Astrocyte (in vitro differentiated cells and primary cell): Measurements from ENCODE around the gene NPAT. TPM values are rescaled to one million over a fixed set of nuclear protein-coding genes. Genes with fewer than 3 reads are reported as not detected.

ENCODE experiments used
- DNase-seq: peaks from one replicate; pipeline ENCODE4 v3.0.0-alpha.2; 2010; ENCODE audit warnings: low read depth
- FAIRE-seq: peaks from 2 replicates; lab custom pipeline; 2011; peaks lifted over from hg19 to GRCh38; lab: Jason Lieb, UNC
- H2AFZ ChIP-seq: 2 replicates; pipeline ENCODE4 v1.6.0; 2012; ENCODE audit warnings: low read depth, low read length, inconsistent platforms
- H3K27ac ChIP-seq: 2 replicates; pipeline ENCODE4 v1.5.1; 2011; ENCODE audit warnings: low read depth, low read length, inconsistent platforms
- H3K27me3 ChIP-seq: 2 replicates; pipeline ENCODE4 v1.6.0; 2011; ENCODE audit warnings: low read length, inconsistent platforms; ENCODE audit not compliant: insufficient read depth
- H3K36me3 ChIP-seq: 2 replicates; pipeline ENCODE4 v1.5.1; 2011; ENCODE audit warnings: low read length, inconsistent platforms; ENCODE audit not compliant: insufficient read depth
- H3K4me1 ChIP-seq: 2 replicates; pipeline ENCODE4 v1.5.1; 2011; ENCODE audit warnings: low read length, inconsistent platforms; ENCODE audit not compliant: insufficient read depth
- H3K4me2 ChIP-seq: 2 replicates; pipeline ENCODE4 v1.6.0; 2012; ENCODE audit warnings: low read length, inconsistent platforms
- H3K4me3 ChIP-seq: 2 replicates; pipeline ENCODE4 v1.5.1; 2011; ENCODE audit warnings: low read depth, mild to moderate bottlenecking, low read length, inconsistent platforms; ENCODE audit not compliant: insufficient read depth
- H3K79me2 ChIP-seq: 2 replicates; pipeline ENCODE4 v1.6.0; 2012; ENCODE audit warnings: mild to moderate bottlenecking, low read length, inconsistent platforms; ENCODE audit not compliant: insufficient read depth
- H3K9ac ChIP-seq: 2 replicates; pipeline ENCODE4 v1.6.0; 2012; ENCODE audit warnings: mild to moderate bottlenecking, low read length, inconsistent platforms
- H3K9me3 ChIP-seq: 2 replicates; pipeline ENCODE4 v1.5.1; 2012; ENCODE audit warnings: low read depth, mild to moderate bottlenecking, low read length, inconsistent platforms; ENCODE audit not compliant: insufficient read depth
- H4K20me1 ChIP-seq: 2 replicates; pipeline ENCODE4 v1.6.0; 2012; ENCODE audit warnings: low read length, inconsistent platforms; ENCODE audit not compliant: insufficient read depth
- H3K27ac Mint-ChIP-seq: one replicate; pipeline ENCODE4 v1.8.0; 2021; ENCODE audit warnings: mild to moderate bottlenecking, mixed read lengths; ENCODE audit not compliant: unreplicated experiment
- H3K27me3 Mint-ChIP-seq: one replicate; pipeline ENCODE4 v1.8.0; 2021; ENCODE audit warnings: low read depth, mixed read lengths; ENCODE audit not compliant: unreplicated experiment
- H3K36me3 Mint-ChIP-seq: one replicate; pipeline ENCODE4 v1.8.0; 2021; ENCODE audit warnings: low read depth, mixed read lengths; ENCODE audit not compliant: unreplicated experiment
- H3K4me1 Mint-ChIP-seq: one replicate; pipeline ENCODE4 v1.8.0; 2021; ENCODE audit warnings: low read depth, mixed read lengths; ENCODE audit not compliant: unreplicated experiment
- H3K4me3 Mint-ChIP-seq: one replicate; pipeline ENCODE4 v1.8.0; 2021; ENCODE audit warnings: mild to moderate bottlenecking, moderate library complexity, mixed read lengths; ENCODE audit not compliant: unreplicated experiment
- H3K9me3 Mint-ChIP-seq: one replicate; pipeline ENCODE4 v1.8.0; 2021; ENCODE audit warnings: mild to moderate bottlenecking, mixed read lengths; ENCODE audit not compliant: unreplicated experiment
- EZH2 ChIP-seq: IDR thresholded peaks from 2 replicates; pipeline ENCODE4 v1.6.1; 2012; ENCODE audit warnings: mild to moderate bottlenecking, low read length, inconsistent platforms; ENCODE audit not compliant: insufficient read depth
- total RNA-seq: library from RNA; stranded (reverse); gene quantifications from 2 replicates; pipeline ENCODE4 v1.2.1, GENCODE V29; 2021
- TF ChIP-seq, protein P1 (sequence below): IDR thresholded peaks from 2 replicates; pipeline ENCODE4 v1.5.1; 2011; ENCODE audit warnings: low read depth, mild to moderate bottlenecking, inconsistent platforms, low read length, moderate library complexity; ENCODE audit not compliant: insufficient read depth

NPAT gene
- total RNA-seq, 1 donor from 2014 or later = 10.4 TPM

DNA sequence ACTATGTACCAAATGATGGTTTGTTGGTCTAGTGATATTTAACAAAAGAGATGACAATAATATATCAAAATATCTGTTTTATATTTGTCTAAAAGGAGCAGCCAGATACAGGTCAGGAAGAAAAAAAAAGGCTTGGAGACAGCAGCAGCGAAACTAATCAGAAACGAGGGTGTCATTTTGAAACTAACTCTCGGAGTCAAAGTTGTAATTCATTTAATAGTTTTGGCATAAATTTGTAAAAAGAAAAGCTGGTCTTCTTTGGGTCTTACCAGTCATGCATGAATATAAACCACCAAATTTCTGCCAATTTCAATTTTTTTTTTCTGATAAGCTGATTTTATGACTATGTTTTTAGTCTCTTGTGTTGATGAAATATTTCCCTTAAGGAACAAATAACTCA is 25.5 kb downstream of the NPAT start:
- H3K4me2 ChIP-seq = no peak overlapping the region

DNA sequence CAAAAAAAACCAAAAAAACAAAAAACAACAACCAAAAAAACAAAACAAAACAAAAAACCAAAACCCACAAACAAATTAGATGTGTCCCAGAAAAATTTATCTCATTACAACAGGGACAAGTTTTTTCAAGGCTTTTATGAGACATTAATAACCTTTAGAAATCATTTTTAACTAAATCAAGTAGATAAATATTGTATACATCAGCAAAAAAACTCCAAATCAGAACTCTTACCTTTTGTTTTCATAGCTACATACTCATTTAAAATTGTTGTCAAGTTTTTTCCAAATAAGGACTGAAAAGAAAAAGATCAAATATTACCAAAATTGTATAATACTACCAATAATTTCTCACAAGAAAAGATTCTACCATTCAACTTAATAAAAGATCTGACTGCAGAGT is 28.7 kb downstream of the NPAT start:
- no peaks in the 10 kb centered on the region for H3K9me3 ChIP-seq
- Mint-ChIP-seq H3K4me1 (peaks cover 2% of the 10 kb centered on the region), H3K4me3 (no peak overlapping the region), H3K27ac (no peak overlapping the region), H3K27me3 (no peaks in the 10 kb centered on the region), H3K36me3 (peaks cover 3% of the 10 kb centered on the region), H3K9me3 (no peaks in the 10 kb centered on the region)
- H3K27ac ChIP-seq = no peak overlapping the region
- no peak overlapping the region for H2AFZ ChIP-seq
- FAIRE-seq = no peak
- no peak overlapping the region for H3K9ac ChIP-seq
- no peaks in the 10 kb centered on the region for H3K4me1 ChIP-seq
- H3K4me2 ChIP-seq = no peak overlapping the region
- H3K27me3 ChIP-seq = no peaks in the 10 kb centered on the region
- H3K36me3 ChIP-seq = peaks cover 22% of the 10 kb centered on the region
- no peak overlapping the region for H3K4me3 ChIP-seq
- H4K20me1 ChIP-seq = no peaks in the 10 kb centered on the region
- DNase-seq = no peak
- no peak for TF ChIP-seq EZH2
- TF ChIP-seq, protein P1, sequence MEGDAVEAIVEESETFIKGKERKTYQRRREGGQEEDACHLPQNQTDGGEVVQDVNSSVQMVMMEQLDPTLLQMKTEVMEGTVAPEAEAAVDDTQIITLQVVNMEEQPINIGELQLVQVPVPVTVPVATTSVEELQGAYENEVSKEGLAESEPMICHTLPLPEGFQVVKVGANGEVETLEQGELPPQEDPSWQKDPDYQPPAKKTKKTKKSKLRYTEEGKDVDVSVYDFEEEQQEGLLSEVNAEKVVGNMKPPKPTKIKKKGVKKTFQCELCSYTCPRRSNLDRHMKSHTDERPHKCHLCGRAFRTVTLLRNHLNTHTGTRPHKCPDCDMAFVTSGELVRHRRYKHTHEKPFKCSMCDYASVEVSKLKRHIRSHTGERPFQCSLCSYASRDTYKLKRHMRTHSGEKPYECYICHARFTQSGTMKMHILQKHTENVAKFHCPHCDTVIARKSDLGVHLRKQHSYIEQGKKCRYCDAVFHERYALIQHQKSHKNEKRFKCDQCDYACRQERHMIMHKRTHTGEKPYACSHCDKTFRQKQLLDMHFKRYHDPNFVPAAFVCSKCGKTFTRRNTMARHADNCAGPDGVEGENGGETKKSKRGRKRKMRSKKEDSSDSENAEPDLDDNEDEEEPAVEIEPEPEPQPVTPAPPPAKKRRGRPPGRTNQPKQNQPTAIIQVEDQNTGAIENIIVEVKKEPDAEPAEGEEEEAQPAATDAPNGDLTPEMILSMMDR = no peak
- H3K79me2 ChIP-seq = peaks cover 12% of the 10 kb centered on the region

More for the DNA sequence above, 25.5 kb downstream of the NPAT start:
- no peak for FAIRE-seq
- Histone ChIP-seq H3K4me1 (peaks cover 8% of the 10 kb centered on the region), H3K79me2 (peaks cover 27% of the 10 kb centered on the region), H4K20me1 (peaks cover 4% of the 10 kb centered on the region), H2AFZ (no peak overlapping the region), H3K36me3 (peaks cover 15% of the 10 kb centered on the region), H3K4me3 (no peak overlapping the region), H3K9ac (no peak overlapping the region), H3K27me3 (no peaks in the 10 kb centered on the region), H3K9me3 (no peaks in the 10 kb centered on the region), H3K27ac (no peak overlapping the region)
- no peaks in the 10 kb centered on the region for H3K9me3 Mint-ChIP-seq
- no peak overlapping the region for H3K4me3 Mint-ChIP-seq
- H3K4me1 Mint-ChIP-seq = peaks cover 12% of the 10 kb centered on the region
- no peak overlapping the region for H3K27ac Mint-ChIP-seq
- TF ChIP-seq EZH2 = no peak
- TF ChIP-seq, protein P1 = no peak
- no peaks in the 10 kb centered on the region for H3K27me3 Mint-ChIP-seq
- H3K36me3 Mint-ChIP-seq = peaks cover 2% of the 10 kb centered on the region
- no peak for DNase-seq

DNA sequence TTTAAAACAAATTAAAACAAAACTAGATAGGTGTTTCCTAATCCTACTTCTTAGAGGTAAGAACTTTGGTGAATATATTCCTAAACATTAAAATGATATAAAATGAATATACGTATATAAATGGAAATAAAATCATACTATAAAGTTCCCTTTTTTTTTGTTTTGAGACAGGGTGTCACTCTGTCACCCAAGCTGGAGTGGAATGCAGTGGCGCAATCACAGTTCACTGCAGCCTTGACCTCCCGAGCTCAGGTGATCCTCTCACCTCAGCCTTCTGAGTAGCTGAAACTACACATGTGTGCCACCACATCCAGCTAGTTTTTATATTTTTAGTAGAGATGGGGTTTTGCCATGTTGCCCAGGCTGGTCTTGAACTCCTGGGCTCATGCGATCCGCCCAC is 44.9 kb downstream of the NPAT start:
- H2AFZ ChIP-seq = no peak overlapping the region
- no peak overlapping the region for H3K4me3 ChIP-seq
- Mint-ChIP-seq H3K9me3 (no peaks in the 10 kb centered on the region), H3K27ac (no peak overlapping the region), H3K4me3 (no peak overlapping the region), H3K36me3 (peaks cover 10% of the 10 kb centered on the region), H3K4me1 (no peaks in the 10 kb centered on the region), H3K27me3 (no peaks in the 10 kb centered on the region)
- no peaks in the 10 kb centered on the region for H3K27me3 ChIP-seq
- FAIRE-seq (no peak), DNase-seq (no peak)
- H3K4me2 ChIP-seq = no peak overlapping the region
- H3K36me3 ChIP-seq = peaks cover 22% of the 10 kb centered on the region
- no peaks in the 10 kb centered on the region for H3K79me2 ChIP-seq
- H3K27ac ChIP-seq = no peak overlapping the region
- H4K20me1 ChIP-seq = no peaks in the 10 kb centered on the region
- no peaks in the 10 kb centered on the region for H3K4me1 ChIP-seq
- no peaks in the 10 kb centered on the region for H3K9me3 ChIP-seq
- no peak overlapping the region for H3K9ac ChIP-seq
- TF ChIP-seq, protein P1 = no peak
- no peak for TF ChIP-seq EZH2
